Fibroblast of villous mesenchyme (primary cell): ENCODE data around the gene SREBF2. TPM values are rescaled to one million over a fixed set of nuclear protein-coding genes. Genes with fewer than 3 reads are reported as not detected.
A peak's percentile ranks its signal among the peaks of the same experiment; 100 is the strongest.

ENCODE experiments used
- DNase-seq: peaks from one replicate; pipeline ENCODE4 v3.0.0-alpha.2; 2010; ENCODE audit warnings: low read depth
- H3K4me3 ChIP-seq: 2 replicates; pipeline ENCODE4 v1.5.1; 2011; ENCODE audit warnings: low read depth, mild to moderate bottlenecking, low read length
- CTCF ChIP-seq: IDR thresholded peaks from 2 replicates; pipeline ENCODE4 v1.5.1; 2012; ENCODE audit warnings: low read depth, mild to moderate bottlenecking, low read length; ENCODE audit not compliant: insufficient read depth
- total RNA-seq: library from RNA; depleted of rRNA; stranded (reverse); fragments of >200 nt; gene quantifications from 2 replicates; pipeline ENCODE4 v1.2.3, GENCODE V29; 2012

SREBF2 gene
- total RNA-seq, 1 donor, result 83.3 TPM

- H3K4me3 ChIP-seq, result no peak overlapping the region
- TF ChIP-seq CTCF, result no peak
- DNase-seq, result no peak
Measured at GRCh38 chr22:41891407-41891806, 58.5 kb downstream of the SREBF2 start.

DNA sequence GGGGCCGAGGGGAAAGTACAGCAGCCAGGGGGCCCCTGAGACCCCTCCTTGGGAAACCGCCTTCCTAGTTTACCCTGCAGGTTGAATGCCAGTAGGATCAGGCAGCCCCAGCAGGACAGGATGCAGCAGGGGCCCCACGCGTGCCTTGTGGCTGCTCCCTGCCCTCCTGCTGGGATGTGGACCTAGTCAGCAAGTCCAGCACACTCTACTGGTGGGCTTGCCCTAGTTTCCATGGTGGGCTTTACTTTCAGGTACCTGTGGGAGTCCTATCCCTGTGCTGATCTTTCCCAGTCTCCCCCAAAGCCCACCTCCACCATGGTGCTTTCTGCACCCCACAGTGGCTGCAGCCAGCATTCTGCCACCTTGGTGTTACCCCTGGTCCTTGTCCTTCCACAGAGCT, 59.8 kb downstream of the SREBF2 start:
- DNase-seq, result no peak
- H3K4me3 ChIP-seq, result no peak overlapping the region
- no peak for TF ChIP-seq CTCF

- H3K4me3 ChIP-seq, result no peak overlapping the region
- DNase-seq, result no peak
- no peak for TF ChIP-seq CTCF
Measured at GRCh38 chr22:41893591-41894375, 60.9 kb downstream of the SREBF2 start.

DNA sequence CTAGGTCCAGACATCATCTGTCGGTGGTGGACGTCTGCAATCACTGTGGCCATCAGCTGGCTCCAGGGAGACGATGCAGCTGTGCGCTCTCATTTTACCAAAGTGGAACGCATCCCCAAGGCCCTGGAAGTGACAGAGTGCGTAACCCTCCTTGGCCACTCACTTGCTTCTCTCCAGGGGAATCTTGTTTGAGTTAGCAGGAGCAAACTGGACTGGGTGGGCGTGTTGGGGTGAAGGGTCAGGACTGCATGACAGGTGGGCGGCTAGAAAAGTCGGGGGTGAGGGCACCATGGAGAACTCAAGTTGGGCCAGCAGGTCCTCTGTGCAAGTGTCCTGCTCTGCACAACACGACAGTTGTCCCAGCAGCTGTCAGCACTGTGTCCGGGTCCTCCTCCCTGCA, 65.7 kb downstream of the SREBF2 start:
- H3K4me3 ChIP-seq, result no peak overlapping the region
- no peak for TF ChIP-seq CTCF
- no peak for DNase-seq

DNA sequence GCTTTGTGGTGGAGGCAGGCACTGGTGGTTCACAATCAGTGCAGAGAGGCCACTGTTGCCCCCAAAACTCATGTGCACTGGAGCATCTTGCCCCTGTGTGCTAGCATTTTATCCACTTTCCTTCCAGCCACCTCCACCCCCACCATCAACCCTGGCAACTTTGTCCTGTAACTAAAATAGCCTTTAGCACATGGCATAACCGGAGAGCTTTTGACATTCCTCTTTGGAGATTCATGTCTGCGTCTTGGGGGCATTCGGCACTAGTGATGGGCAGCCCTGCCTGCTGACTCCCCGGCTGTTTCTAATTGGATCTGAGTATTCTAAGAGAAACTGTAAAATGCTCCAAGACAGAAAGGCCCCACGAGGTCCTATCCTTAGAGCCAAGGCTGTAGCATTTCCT, 66.2 kb downstream of the SREBF2 start:
- DNase-seq, result no peak
- H3K4me3 ChIP-seq, result no peak overlapping the region
- no peak for TF ChIP-seq CTCF

GRCh38 chr22:41899992-41900651, 67.2 kb downstream of the SREBF2 start:
- TF ChIP-seq CTCF, result no peak
- no peak overlapping the region for H3K4me3 ChIP-seq
- peak; percentile 11 for DNase-seq
